UCSD-AML1 (cell line): Measurements from ENCODE around the gene CDX2.
"Not testable (repeated sequence)": the region's sequence is repeated elsewhere in the genome, so short reads cannot be mapped to it uniquely, and the experiment has no call there.

Experiments used
- DNase-seq: peaks from one replicate; lab custom pipeline; 2025; ENCODE audit not compliant: unreplicated experiment; lab: John Stamatoyannopoulos, UW

CDX2 gene

DNA sequence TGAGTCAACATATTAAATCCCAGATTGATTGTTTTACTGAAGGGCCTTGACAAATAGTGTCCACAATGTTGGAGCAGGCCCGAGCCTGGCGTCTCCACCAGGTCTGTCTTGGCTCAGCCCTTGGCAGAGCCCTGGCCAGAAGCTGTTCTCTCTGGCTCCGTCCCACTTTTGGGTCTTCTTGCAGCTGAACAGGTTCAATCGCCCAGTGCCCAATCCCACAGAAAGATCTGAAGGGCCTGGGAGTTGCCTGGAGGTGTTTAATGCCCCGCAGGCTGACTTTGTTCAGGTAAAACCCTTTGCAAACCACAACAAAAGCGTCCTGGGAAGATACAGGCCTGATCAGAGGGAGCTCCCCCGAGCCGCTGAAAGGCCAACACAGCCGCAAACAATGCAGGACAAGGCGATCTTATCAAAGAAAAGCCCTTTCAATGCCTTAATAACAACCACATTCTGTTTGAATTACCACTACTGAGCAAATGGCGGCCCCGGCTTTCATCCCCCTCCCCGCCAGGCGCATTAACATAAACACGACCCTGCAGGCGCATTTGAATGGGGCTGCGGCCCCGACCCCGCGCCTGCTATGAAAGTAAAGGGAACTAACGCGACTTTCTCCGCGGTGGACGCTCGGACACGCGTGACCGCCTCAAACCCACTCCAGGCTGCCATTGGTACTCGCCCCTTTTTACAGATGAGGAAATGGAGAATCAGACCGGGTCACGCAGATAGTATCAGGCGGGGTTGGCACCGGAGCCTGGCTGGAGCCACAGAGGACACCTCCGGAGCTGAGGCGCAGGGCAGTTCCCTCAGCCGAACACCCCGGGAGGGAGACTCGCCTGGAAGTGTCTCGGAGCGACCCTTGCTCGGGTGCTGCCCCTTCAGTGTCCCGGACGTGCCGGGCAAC is 3.1 kb downstream of the CDX2 start:
- no peak for DNase-seq

DNA sequence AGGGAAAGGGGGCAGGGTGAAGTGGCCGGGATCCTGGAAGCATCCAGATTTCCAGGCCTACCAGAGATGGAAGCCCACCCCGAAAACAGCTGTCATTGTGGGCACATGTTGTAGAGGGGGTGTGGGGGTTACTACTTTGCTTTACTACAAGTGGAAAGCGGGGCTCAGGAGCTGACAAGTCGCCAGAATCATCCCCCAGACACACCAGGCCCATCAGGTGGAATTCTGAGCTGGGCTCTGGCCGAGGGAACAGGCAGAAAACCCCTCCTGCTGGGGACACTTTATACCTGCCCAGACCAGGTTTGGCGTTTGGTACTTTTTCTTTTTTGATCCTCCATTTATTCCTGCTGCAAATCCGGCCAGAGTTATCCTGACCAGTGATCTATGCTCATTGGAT is 3.8 kb downstream of the CDX2 start:
- DNase-seq, result no peak

DNA sequence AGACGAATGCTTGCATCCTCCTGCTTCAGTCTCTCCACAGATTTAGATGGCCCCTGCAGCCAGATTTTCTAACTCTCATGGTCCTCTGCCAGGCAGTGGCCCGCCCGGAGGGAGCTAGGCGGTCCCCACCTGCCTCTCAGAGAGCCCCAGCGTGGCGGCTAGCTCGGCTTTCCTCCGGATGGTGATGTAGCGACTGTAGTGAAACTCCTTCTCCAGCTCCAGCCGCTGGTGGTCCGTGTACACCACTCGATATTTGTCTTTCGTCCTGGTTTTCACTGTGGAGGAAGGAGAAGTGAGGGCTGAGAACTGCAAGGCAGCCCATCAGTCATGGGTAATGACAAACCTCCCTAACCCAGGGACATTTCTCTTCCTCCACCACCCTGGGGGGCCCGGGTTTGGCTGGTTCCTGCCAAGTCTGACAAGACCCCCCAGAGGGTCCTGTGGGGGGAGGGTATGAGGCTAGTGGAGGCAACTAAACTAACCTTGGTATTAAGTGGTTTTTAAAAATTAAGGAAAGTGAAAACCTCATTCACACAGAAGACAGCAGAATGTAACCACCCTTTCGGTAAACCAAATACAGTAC is 4.3 kb downstream of the CDX2 start:
- DNase-seq, result no peak

DNA sequence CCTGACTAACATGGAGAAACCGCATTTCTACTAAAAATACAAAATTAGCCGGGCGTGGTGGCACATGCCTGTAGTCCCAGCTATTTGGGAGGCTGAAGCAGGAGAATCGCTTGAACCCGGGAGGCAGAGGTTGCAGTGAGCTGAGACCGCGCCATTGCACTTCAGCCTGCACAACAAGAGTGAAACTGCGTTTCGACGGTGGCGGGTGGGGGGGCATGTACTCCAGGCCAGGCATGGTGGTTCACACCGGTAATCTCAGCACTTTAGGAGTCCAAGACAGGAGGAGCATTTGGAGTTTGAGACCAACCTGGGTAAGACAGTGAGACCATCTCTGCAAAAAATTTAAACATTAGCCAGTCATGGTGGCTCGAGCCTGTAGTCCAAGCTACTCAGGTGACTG is 4.9 kb downstream of the CDX2 start:
- DNase-seq, result not testable (repeated sequence)

DNA sequence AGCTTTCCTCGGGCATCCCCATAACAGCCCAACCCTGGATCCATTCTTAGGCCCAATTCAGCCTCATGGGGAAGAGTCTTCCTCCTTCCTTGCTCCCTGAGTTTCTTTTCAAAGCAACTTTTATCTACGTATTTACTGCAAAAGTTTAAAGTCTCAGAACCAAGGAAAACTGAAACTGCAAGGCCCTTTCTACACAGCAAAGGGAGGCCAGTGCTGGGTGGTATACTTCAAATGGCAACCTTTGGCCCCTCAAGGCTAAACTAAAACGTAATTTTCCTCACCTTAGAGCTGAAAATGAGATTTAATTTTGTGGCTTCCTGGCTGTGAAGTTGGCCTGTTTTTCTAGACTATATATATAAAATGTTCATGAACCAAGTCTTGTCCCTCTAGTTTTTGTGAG is 5.6 kb downstream of the CDX2 start:
- DNase-seq, result no peak

DNA sequence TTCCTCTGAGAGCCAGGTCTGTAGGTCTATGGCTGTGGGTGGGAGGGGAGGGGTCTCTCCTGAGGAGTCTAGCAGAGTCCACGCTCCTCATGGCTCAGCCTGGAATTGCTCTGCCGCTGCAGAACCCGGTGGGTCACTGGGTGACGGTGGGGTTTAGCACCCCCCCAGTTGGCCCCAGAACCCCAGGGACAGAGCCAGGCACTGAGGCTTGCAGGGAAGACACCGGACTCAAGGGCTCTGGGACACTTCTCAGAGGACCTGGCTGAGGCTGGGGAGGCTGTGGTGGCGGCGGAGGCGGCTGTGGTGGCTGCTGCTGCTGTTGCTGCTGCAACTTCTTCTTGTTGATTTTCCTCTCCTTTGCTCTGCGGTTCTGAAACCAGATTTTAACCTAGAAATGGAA is 6.1 kb downstream of the CDX2 start:
- DNase-seq, result no peak

DNA sequence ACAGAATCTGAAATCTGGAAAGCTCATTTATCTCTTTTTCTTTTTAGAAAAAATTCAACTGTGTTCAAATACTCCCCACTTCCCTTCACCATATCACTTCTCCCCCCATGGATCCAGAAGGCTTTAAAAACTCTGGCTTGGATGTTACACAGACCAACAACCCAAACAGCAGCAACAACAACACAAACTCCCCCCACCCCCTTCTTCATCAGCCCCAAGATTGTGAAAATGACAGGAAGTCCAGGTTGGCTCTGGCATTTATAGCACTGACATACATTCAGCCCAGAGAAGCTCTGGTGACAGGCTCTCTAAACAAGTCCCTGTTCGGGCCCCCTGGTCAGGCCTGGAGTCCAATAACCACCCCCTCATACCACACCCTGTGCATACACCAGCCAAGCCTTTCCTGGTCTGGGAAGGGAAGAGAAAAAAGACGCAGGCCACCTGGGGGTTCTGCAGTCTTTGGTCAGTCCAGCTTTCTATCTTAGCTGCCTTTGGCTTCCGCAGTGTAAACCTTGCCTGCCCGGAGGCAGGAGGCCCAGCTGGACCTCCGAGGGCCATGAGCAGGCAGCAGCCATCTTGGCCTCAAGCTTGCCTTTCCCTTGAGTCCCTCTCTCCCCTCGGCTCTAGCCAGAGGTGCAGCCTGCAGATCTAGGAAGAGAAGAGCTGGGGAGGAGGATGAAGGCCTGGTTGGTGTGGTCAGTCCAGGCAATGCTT is 6.8 kb downstream of the CDX2 start:
- no peak for DNase-seq

DNA sequence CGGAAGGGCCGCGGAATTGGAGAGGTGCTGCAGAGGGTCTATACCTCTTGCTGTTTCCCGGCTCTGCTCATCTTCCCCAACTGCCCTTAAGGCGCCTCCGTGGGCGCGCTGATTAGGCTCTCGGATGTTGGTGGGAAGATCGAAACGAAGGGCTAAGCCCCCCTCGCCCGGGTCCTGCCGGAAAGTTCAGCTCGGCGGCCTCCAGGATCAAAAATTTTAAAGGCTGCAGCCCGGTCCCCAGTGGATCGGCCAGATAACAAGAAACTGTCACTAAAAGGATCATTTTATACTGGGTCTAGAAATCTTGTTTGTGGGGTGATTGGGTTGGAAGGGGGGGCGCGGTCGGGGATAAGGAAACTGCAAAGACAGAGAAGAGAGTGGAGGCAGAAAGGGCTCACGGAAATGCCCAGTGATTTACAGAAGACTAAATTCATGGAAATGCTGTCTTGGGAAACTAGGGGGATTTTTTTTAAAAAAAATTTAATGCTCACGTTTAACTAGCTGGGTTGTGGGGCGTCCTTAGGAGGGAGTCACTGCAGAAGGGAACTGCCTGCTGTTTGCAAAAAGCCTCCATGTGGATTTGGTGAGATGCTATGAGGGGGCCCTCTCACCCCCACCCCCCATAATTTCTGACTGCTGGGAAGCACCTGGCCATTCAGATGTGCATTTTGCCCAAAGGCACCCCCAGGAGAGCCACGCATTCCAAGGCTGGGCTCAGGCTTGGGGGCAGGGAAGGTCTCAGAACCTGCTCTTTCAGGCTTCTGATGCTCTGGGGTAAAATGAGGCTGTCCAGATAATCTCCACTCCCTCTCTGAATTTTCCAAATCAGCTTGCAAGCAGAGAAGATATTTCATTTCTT is 7.7 kb downstream of the CDX2 start:
- no peak for DNase-seq

DNA sequence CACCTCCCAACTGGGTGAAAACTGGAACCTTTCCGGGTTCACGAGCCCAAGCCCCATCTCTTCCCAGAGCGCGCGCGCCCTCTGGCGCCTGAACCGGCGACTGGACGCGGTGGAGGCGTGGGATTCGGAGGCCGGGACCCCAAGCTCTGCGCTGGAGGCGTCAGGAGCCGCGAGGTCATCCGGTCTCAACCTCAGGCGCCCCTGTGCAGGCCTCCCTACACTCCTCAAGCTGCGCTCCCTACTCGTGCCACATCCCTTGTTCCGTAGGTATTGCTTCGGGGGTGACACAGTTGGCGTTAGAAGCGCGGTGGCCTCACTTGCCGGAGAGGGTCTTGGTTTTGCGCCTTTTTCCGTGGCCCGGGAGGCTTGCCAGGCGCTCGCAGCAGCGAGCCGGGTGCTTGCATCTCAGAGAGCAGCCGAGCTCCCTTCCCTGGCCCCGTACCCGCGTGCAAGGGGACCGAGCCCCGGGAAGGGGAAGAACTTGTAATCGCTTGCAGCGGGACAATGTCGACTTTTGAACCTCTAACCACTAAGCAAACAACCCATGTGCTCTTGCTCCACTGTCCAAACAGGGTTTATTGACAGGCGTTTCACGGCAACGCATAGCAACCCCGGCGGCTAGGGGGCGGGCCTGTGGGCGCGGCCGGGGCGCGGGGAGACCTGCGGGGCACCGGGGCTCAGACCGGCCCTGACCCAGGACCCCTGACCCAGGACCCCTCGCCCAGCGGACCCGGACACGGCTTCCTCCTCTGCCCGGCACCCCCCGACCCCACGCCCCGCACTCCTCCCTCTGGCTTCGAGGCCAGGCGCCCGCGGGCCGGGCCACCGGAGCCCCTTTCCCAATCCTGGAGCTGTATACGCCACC is 8.5 kb downstream of the CDX2 start:
- DNase-seq, result peak; percentile 50

DNA sequence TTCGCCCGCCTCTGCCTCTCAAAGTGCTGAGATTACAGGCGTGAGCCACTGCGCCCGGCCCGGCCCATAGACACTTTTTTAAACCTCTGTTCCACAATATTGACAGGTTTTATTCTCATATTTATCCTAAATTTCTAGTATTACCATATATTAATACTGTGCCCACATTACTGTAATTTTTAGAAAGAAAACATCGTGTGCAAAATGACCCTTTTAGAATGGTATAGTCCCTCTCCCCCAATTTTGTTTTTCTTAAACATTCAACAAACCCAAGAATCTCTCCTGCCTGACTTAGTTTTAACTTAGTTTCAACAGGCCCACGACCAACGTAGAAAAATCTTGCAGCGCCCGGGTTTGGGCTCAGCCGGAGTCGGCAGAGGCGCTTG is 9.1 kb downstream of the CDX2 start:
- DNase-seq, result no peak

DNA sequence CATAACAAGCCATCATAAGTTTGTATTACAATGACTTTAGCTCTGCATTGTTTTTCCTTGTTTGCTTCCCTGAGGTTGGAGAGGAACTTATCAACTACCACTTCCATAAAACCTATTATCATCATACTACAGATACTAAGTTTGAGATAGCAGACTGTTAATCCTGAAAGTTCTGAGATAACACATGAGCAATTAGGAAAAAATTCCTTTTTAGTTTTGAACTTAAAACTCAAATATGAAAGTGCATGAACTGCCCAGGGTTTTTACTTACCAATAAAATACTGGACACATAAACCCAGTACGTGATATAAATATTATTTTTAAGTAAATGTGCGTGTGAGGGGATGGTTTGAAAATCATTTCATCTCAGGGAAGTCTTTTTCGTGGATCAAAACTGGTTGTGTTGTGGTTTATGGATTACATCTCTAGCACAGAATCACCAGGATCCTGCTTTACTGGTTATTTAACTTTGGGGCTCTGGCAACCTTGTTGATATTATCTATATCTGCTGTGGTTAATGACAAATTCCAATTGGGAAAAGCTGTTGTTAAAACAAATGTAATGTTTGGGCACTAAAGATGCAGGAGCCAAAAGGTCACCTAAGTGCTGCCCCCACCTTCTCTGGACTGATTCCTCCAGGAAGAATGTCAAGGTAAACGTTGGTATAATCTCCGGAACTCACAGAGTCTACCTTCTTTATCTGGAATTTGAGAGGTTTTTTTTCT is 12.4 kb downstream of the CDX2 start:
- no peak for DNase-seq

DNA sequence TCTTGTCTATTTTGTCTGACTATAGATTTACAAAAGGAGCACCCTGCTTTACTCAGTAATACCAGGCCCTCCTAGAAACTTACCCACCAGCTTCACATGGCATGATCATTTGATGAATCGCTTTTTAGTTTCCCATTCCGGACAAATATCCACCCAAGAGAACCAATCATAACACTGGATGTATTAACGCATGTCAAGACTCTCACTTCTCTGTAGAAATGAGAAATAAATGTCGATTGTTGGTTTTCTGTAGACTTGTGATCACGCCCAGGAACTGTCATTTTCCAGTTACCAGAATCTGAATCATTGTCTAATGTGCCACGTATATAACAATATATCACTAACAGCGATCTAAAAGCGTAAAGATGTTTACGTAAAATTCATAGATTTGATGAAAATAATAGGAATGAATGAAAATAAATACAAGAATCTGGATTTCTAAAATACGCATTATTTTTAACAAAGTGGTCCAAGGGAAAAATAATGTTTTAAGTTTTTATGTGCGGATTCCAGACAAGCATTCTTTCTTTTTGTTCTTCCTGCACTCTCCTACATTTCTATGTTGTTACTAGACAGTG is 14.0 kb downstream of the CDX2 start:
- DNase-seq, result no peak

DNA sequence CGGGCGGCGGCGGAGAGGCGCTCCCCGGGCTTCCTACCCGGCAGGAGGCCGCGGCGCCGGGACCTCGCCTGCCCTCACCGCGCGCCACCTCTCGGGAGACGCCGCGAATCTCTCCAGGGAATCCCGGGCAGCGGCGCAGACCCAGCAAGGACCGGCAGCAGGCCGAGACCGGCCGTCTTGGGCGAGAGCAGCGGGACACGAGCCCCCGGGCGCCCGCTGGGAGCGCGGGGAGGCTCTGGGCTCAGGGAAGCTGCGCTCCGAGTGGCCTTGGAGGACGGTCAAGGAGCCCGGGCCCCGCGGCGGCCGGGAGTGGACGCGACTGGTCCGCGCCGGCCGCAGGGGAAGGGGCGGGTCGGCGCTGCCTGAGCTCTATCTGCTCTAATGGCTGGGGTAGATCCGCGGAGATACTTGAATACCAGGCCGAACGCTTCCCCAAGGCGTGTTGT is 14.7 kb downstream of the CDX2 start:
- no peak for DNase-seq

DNA sequence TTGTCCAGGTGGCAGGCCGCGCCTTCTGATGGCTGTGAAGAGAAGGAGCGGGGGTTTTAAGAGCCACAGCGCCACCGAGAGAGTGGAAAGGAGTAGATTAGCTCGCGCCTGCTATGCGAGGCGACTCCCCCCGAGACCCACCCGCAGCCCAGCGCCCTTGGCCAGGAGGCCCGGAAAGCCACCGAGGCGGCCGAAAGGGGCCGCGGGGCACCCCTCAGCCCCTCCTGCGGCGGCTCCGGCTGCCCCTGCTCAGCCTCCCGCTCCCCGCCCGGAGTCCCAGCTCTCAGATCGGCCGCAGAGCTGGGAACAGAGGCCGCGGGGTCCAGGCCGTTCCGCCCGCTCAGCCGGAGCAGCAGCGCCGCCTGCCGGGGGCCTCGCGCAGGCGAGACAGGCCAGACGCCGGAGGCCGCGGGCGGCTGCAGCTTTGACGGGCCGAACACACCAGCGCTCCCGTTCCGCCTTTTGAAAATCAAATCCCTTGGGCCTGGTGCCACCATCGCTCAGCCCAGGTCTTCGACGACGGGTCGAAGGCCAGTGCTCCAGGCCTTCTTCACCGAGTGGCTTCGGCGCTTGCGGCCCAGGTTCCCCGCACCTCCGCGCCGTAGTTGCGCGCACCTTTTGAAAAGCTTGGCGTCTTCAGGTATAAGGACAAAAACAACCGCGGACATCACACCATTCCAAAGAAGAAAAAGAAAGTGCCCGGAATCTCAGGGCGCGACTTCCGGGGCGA is 15.3 kb downstream of the CDX2 start:
- peak; percentile 87 for DNase-seq

DNA sequence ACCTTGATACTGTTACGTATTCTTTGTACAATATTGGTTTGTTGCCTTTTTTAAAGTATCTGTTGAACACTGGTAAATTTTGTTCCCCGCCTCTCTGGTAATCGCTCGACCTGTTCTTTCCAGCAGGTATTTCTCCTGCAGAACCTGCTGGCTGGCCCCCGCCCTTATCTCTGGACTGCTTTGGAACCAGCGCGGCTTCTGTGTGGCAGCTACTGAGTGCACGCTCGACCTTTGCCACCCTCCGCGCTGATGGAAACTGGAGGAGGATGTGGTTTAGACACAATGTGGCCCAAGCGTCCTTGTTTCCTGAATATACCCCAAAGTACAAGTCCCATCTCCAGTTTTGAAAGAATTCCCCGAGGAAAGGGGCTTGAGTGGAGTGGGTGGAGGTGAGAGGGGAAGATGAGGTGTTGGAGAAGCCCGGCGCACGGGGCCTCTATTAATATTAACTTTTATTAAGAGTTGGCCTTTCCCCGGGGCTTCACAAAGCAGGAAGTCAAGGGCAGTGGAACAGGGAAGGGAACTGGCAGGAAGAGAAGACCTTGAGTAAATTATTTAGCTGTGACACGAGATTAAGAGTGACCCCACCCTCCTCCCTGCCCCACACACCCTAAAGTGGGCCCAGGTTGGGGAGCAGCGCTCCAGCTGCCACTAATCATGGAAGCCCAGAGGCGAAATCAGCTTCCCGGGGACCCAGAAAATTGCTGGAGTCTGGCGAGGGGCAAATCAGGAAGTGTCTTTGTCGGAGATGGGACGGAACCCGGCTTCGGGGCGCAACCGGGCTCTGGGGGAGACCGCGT is 16.0 kb downstream of the CDX2 start:
- DNase-seq, result peak; percentile 58

DNA sequence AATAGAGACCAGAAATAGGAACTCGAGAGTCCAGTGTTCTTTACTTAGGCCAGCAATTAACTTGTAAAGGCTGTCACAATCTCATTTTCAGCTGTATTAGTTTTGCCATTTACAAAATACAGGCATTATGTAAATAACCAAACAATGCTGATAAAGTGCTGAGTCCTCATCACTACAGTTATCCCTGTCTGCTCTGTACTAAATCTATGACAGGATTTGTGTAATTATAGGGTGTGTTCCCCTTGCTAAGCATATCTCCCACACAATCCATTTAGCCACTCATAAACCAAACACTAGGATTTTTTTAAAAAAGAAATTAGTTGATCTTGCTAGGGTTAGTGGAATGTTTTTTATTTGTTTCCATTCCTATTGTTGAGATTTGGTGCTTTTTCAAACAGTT is 26.1 kb downstream of the CDX2 start:
- no peak for DNase-seq

DNA sequence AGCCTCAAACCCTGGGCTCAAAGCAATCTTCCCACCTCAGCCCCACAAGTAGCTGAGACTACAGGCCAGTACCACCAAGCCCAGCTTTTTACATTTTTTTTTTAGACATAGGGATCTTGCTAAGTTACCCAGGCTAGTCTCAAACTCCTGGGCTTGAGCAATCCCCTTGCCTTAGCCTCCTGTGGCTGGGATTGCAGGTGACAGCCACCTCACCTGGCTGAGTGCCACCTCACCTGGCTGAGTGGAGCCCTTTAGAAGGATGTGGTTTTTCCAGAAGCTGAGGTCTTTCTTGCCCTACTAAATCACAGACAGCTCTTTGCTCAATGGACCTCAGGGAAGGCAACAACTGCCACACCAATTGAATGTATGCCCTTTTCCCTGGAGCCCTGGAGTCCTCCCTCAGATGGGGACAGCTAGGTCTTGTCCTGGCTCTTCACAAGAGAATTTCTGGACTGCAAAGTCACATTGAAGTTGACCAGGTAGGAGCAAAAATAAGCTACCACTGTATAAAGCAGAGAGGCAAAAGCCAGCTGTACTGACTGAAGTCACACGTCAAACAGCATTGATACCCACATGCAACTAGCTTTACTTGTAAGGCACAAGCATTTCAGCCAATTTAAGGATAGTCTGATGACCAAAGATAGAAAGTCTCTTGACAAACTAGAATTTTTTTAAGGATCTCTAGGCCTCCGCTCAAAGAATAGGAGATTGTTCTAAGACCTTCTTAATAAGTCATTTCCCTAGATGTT is 35.4 kb downstream of the CDX2 start:
- no peak for DNase-seq
